HG03280 (cell line): ENCODE results near the gene CA7.

Experiments used
- ATAC-seq: cut with Tn5 transposase; IDR thresholded peaks from one replicate; pipeline ENCODE4 v1.9.1; 2021; ENCODE audit warnings: mild to moderate bottlenecking, moderate library complexity; ENCODE audit not compliant: unreplicated experiment

The CA7 gene

GRCh38 chr16:66844342-66845079, at the start of gene CA7:
TSS of gene CA7 (plus strand) at chr16:66844414. CDS start at chr16:66844488, 74 bp downstream.
- no peak for ATAC-seq

GRCh38 chr16:66798161-66798560, 46.1 kb upstream of the CA7 start:
- no peak for ATAC-seq

DNA sequence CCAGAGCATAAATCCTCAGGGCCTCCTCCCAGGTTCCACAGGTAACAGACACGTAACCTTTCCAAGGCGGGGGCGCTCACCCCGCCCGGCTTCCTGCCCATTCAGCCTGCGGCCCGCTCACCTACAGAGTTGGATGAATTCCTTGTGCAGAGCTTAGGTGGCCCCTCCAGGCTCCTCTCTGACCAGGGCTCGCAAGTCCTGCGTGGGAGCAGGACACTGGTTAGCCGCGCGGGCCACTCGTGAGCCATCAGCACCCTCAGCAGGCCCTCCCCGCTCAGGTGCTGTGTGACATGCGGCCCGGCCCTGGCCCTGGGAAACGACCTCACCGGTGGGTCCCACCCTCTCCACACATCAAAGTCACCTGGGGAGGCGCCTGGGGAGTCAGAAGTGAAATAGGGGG, 43.4 kb upstream of the CA7 start:
- ATAC-seq: no peak

DNA sequence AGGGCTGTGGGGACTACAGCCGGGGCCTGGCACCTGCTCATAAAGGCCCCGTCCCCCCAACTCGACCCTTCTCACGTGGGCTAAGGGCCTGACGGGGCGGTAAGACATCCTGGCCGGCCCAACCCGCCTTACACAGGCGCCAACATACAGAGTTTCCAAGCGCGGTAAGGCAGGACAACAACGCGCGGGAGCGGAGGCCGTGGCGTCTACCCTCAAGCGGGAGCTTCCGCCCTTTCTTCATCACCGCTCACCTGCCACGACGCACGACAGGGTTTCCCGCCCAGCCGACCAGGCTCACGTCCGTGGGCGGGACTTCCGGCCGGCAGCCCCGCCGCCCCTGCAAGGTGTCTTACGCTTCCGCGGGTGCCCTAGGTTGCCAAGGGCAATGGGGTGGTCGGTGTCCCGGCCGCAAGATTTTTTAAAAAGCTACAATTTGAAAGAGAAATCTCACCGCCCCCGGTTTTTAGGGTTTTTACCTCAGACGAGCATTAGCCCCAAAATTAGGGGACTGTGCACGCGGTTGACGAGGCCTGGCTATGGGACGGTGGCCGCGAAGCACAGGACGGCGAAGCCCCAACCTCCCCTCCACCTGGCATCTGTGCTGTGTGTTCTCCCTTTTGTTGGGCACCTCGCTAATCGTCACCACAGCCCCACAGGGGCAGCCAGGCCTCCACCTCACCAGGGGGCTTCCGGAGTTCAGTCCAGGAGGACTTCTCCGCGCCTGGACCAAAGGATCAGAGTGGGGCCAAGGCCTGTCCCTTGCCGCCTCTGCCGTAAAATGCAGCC, 42.7 kb upstream of the CA7 start, which contains the start of gene TERB1:
TSS of gene TERB1 (minus strand) at position 265 of the 786 bp plus-strand sequence. CDS start 4,786 bp downstream, outside the sequence.
- ATAC-seq: no peak

- no peak for ATAC-seq
Observed at GRCh38 chr16:66802159-66802558, 42.1 kb upstream of the CA7 start.

DNA sequence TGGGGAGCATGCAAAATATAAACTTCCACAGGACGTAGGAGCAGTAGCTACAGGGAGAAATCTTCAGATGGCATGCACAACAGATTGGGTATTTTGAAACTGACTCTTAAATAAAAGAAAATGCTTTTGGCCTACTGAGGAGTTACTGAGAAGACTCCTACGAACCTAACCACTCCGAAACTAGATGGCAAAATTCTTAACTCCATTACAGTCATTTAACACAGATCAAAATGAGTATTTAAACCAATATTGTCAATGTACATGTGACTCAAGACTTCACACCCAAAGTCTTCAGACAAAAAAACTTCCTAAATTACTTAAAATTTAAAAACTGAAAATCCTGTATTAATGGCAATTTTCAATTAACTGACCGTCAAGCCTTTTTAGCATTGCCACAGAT, 34.4 kb upstream of the CA7 start:
- no peak for ATAC-seq

- no peak for ATAC-seq
Observed at GRCh38 chr16:66810391-66810790, 33.8 kb upstream of the CA7 start.

DNA sequence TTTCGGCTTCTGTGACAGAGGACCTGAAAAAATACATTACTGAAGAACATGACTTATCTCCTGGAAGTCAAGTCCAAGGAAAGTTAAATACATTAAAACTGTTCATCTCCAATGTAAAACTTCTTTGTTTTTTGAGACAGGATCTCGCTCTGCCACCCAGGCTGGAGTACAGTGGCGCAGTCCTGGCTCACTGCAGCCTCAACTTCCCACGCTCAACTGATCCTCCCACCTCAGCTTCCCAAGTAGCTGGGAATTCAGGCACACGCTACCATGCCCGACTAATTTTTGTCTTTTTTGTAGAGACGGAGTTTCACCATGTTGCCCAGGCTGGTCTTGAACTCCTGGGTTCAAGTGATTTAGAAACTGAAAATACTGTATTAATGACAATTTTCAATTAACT, 33.2 kb upstream of the CA7 start:
- ATAC-seq: no peak

- ATAC-seq: no peak
Observed at GRCh38 chr16:66814734-66815133, 29.5 kb upstream of the CA7 start.

DNA sequence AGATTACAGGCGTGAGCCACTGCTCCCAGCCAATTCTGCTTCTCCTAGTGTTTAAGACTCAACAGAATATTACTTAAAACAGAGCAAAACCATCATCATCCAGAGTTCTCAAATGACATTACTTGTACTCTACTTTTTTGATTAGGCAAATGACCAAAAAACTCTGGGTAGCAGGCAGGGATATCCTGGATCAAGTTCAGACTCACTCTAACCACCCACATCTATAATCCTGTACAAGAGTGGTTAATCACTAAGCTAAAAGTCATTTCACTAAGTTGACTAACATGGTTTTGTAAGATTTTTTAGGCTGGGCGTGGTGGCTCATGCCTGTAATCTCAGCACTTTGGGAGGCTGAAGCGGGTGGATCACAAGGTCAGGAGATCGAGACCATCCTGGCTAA, 20.2 kb upstream of the CA7 start:
- no peak for ATAC-seq

DNA sequence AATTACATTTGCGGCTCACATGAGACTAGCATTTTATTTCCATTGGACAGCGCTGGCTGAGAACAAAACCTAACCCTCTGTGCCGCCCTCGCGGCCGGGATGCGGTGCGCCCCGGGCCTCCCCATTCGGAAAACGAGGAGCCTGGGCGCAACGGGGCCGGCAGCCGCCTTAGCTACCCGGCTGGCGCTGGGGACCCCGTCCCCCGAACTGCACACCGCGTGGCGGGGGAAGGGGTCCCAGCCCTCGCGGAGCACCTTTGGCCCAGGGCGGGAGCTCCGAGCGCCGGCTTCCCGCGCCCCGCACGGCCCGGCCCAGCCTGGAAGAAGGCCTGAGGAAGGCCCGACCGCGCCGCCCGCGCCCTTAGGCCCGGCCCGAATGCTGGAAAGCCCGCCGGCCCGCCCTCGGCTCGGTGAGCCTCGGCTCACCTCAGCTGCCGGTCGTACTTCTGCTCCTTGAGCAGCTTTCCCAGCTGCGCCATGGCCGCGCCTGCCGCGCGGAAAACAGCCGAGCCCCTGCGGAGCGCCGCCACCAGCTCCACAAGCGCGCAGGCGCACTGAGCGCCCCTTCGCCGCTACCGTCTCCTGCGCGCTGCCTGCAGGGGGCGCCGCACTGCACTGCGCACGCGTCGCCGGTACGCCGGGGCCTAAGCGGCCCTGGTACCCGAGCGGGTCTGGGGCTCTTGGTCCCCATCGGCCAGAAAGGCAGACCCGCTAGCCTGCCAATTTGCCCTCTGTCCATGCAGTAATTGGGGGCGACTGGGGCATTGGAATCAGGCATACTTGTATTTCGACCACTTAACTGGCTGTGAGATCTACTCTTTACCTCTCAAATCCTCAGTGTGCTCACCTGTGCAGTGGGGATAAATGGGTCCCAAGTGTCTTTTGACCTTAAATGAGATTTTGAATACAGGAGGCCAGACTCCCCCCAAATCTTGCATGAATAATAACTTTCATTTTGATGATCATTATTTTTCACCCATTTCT, 13.5 kb upstream of the CA7 start, which contains the start of gene NAE1:
TSS of gene NAE1 (minus strand) at position 555 of the 983 bp plus-strand sequence. CDS start at position 478, 77 bp downstream.
- peak; percentile 94 for ATAC-seq

- ATAC-seq: no peak
Observed at GRCh38 chr16:66832190-66832589, 12.0 kb upstream of the CA7 start.

- ATAC-seq: no peak
Observed at GRCh38 chr16:66832661-66833305, 11.4 kb upstream of the CA7 start.

- ATAC-seq: no peak
Observed at GRCh38 chr16:66834746-66835145, 9.5 kb upstream of the CA7 start.

GRCh38 chr16:66840883-66841282, 3.3 kb upstream of the CA7 start:
- no peak for ATAC-seq

DNA sequence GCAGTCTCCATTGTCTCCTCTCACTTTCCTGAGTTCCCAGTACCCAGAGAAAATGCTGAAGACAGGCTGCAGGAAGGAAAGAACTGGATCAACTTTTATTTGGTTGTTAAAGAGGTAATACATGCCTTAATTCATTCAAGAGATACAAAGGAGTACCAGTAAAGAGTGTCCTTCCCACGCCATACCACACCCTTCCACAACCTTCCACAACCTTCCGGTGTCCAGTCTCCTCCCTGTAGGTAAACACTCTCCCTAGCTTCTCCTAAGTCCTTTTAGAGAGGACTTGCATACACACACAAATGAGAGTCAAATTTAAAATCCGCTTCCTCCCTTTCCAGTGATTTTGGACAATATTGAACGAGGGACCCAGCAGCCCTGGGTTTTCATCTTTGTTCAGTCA, 2.8 kb upstream of the CA7 start:
- ATAC-seq: no peak

DNA sequence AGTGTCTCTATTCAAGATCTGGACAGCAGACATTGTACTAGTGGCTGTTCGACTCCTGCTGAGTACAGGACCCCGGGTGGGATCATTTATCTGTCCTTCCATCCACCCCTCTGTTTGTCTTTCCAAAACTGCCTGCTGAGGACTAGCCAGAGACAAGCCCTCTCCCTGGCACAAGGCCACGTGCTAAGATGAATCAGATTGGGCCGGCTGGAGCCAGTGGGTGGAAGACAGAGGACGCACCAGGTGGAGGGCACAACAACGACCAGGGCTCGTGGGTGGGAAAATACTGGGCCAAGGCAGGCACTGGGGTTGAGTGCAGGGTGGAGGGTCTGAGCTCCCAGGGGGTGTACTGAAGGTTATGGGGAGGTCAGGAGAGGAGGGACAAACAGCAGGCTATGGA, 1.4 kb upstream of the CA7 start:
- ATAC-seq: no peak

DNA sequence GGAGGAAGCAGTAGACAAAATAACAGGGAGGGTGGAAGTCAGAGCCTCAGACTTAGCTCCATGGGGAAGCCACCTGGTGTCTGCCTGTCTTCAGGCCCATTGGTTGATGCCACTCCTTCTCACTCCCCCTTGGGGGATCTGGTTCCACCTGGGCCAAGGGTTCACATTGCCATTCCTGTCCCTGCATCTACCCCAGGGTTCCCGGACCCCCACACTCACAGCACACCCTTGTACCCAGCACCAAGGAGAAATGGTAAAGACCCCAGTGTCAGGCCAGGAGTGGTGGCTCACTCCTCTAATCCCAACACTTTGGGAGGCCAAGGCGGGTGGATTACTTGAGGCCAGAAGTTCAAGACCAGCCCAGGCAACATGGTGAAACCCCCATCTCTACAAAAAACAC, 1.0 kb upstream of the CA7 start:
- ATAC-seq: no peak

GRCh38 chr16:66844009-66844341, 239 bp upstream of the CA7 start:
- no peak for ATAC-seq

GRCh38 chr16:66845080-66845410, 831 bp downstream of the CA7 start:
- no peak for ATAC-seq

DNA sequence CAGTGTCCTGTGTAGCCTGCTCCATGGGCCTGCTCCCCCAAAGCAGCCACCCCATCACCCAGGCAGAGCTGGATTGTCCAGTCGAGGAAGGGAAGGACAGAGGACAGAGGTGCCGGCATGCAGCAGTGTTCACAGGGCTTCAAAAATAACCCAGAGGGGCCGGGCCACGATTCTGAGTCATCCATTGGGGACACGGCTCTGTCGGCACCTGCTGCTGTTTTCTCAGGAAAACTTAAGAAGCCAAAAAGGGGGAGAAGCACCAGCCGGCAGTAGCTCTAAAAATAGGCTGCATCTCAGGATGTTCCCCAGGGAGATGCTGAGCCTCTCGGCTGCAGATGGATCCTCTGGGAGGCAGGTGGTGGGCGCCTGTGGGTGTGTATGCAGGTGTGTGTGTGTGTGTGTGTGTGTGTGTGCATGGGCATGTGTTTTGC, 1.6 kb downstream of the CA7 start:
- ATAC-seq: no peak
